Measurements from ENCODE around the gene LPCAT1. TPM values are rescaled to one million over a fixed set of nuclear protein-coding genes. Genes with fewer than 3 reads are reported as not detected.

Gene LPCAT1
- total RNA-seq, 1 donor = 27.1 TPM

DNA sequence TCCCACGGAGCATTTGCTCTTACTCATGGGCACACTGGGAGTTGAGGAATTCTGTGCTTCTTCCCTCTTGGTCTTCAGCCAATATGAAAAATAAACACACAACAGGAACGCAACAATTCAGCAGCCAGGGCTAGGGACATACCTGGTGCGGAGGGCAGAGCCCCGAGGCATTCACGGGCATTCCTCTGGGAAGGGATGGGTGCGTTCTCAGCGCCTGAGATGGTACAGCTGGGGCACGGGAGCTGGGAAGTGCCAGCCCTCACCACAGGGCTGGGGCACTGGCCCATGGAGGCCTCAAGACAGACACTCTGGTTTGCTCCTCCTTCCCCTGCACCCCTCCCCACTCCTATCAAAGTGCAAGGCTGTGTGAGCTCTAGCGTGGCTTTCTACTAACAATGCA, 80.6 kb downstream of the LPCAT1 start:
- H3K4me1 ChIP-seq (ENCODE audit: insufficient read depth, low read length) = peaks cover 4% of the 10 kb centered on the region
- H3K9me3 ChIP-seq (ENCODE audit: low read depth, low read length) = no peaks in the 10 kb centered on the region
- peaks cover 38% of the 10 kb centered on the region for H3K27me3 ChIP-seq (ENCODE audit: insufficient read depth, low read length)
- no peak overlapping the region for H3K4me3 ChIP-seq (ENCODE audit: low read length)

DNA sequence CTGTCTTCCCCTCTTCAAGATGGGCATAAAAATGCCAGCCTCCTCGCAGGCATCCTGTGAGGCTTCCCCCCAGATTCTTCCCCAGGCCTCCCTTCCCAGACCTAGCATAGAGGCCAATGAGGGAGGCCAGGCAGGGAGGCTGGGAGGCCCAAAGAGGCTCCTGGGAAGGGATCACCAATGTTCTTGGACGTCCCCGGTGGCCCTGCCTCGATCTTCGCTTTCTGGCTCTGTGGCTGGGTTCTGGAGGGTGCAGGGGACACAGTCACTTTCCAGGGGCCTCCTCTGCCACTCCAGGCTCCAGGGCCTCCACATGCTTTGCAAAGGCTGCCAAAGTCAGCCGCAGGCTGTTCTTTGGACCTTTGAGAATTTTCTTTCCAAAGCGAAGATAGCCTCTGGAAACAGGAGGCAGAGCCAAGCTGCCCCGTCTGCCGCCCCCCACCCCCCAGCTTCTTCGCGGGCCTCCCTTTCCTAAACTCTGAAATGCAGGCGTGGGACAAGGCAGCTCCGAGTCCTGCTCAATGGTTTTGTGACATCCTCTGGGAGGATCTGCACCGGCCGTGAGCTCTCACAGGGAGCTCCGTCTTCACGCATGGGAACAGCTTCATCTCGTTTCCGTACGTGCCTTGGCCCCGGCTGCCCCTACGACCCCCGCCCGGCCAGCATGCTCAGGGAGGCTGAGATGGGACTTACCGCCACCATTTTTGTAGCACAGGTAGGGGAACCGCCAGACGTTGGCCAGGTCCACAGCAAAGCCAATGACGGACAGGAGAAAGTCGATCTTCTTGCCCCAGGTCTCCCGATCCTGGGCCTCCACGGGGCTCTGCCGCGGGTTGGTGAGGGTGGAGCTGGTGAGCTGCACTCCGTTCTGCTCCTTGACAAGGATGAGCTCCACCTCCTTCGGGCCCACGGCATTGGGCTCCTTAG, 81.3 kb downstream of the LPCAT1 start:
- Histone ChIP-seq H3K4me1 (ENCODE audit: insufficient read depth, low read length) (no peaks in the 10 kb centered on the region), H3K4me3 (ENCODE audit: low read length) (no peak overlapping the region), H3K9me3 (ENCODE audit: low read depth, low read length) (no peaks in the 10 kb centered on the region), H3K27me3 (ENCODE audit: insufficient read depth, low read length) (peaks cover 36% of the 10 kb centered on the region)

DNA sequence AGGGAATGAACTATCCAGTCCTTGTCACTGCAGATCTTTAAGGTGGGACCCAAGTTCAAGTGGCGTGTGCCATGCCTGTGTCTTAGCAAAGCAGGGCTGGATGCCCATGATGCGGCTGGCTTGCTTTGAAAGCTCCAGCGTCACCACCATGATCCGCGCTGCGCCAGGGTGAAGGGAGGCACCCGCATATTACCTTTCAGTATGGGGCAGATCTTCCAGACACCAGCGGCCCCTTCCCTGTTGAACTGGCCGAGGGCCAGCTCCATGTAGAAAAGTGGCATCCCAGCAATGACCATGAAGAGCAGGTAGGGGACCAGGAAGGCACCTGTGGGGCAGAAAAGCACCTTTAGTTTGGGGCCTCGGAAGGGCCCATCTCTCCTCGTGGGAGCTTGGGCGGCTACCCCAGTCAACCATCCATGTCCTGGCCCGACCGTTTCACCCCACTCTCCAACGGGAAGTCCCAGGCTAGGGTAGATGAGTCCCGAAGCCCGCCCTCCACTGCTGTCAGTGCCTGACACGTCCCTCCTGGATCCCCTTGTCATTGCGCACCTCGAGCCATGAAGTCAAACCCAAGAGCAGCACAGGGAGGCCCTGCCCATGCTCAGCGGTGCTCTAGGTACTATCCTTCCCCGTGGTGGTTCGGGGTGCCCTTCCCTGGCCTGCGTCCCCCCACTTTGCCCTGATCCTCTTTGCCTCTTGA, 82.4 kb downstream of the LPCAT1 start:
- Histone ChIP-seq H3K4me1 (ENCODE audit: insufficient read depth, low read length) (no peaks in the 10 kb centered on the region), H3K4me3 (ENCODE audit: low read length) (no peak overlapping the region), H3K27me3 (ENCODE audit: insufficient read depth, low read length) (peaks cover 27% of the 10 kb centered on the region), H3K9me3 (ENCODE audit: low read depth, low read length) (no peaks in the 10 kb centered on the region)

DNA sequence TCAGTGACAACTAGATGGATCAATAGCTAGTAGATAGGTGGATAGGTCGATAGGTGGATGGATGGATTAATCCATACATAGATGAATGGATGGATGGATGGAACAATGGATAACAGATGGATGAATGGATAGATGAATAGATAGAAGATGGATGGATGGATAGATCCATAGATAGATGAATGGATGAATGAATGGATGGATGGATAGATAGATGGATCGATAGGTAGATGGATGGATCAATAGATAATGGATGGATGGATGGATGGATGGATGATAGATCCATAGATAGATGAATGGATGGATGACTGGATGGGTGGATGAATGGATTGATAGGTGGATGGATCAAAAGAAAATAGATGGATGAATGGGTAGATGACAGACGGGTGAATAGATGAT, 83.7 kb downstream of the LPCAT1 start:
- no peak overlapping the region for H3K4me3 ChIP-seq (ENCODE audit: low read length)
- H3K9me3 ChIP-seq (ENCODE audit: low read depth, low read length) = no peaks in the 10 kb centered on the region
- no peaks in the 10 kb centered on the region for H3K4me1 ChIP-seq (ENCODE audit: insufficient read depth, low read length)
- peaks cover 22% of the 10 kb centered on the region for H3K27me3 ChIP-seq (ENCODE audit: insufficient read depth, low read length)

DNA sequence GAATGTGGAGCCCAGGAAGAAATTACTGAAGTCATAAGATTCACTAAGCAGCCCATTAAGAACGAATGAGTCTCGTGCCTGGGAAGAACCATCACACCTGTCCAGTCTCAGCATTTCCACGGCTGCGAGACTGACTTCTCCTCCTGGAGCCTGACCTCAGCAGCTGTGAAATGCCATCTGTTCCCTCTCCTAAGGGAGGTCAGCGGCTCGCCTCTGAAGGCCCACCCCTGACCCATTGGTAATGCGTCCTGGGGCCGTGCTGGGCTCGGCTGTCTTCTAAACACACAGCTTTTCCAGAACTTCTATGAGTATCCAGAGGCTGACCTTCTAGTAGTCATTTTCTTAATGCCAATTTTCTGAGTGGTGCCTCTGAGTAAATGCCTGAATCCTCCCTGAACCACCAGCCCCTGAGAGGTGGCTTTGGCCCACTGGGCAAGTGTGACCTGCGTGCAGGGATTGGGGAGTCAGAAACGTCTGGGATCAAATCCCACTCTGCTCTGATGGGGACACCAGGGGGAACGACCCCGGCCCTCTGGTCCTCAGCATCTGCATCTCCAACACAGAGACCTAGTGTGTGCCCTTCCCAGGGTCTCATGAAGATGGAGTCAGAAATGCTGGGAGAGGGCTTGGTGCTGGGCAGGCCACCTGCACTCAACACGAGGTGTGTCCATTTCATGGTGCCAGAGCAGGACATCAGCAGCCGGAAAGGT, 84.2 kb downstream of the LPCAT1 start:
- H3K4me1 ChIP-seq (ENCODE audit: insufficient read depth, low read length) = no peaks in the 10 kb centered on the region
- H3K9me3 ChIP-seq (ENCODE audit: low read depth, low read length) = no peaks in the 10 kb centered on the region
- H3K4me3 ChIP-seq (ENCODE audit: low read length) = no peak overlapping the region
- peaks cover 18% of the 10 kb centered on the region for H3K27me3 ChIP-seq (ENCODE audit: insufficient read depth, low read length)

DNA sequence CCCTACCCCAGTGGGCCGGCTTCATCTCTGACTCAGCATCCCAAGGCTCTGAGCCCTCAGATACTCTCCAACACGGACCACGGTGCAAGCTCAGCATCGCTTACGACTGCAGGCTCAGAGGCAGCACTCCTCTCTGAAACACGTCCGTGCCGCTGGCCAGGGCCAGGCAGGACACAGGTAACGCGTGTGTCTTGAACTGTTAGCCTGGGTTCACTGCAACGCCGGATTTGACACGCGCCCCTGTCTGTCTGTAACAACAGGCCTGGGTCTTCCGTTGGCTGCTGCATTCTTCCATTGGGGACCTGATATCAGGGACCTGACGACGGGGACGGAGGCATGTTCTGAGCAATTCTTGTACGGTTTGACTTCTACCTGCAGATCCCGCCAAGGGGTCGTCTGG, 84.9 kb downstream of the LPCAT1 start:
- Histone ChIP-seq H3K4me3 (ENCODE audit: low read length) (no peak overlapping the region), H3K9me3 (ENCODE audit: low read depth, low read length) (no peaks in the 10 kb centered on the region), H3K4me1 (ENCODE audit: insufficient read depth, low read length) (no peaks in the 10 kb centered on the region), H3K27me3 (ENCODE audit: insufficient read depth, low read length) (peaks cover 11% of the 10 kb centered on the region)

DNA sequence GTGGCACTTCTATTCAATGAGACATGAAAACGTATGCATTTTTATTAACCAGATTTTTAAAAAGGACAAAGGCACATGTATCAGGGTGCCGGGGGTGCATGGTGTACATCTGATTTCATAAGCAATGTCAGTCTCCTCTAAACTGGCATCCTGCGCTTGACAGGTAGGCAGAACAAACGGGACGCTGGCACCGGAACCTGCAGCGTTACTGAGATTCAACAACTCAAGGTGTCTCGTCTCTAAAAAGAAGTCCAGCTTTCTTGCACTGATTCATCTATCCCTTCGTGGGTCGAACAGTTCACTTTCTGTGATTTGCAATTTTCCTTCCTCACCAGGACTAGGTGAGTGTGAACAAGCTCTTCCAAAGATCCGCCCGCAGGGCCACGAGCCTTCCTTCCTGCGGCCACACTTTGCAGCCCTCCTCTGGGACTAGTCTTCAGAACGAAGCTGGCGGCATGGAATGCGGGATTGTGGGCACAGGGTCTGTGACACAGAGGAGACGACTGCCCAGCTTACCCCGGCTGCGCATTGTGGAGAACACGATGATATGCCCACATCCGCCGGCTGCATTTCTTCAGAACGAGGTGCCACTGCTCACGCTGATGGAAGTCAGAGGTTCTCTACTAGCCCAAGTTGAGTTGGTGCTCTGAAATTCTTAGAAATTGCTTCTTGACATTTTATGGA, 85.7 kb downstream of the LPCAT1 start:
- Histone ChIP-seq H3K27me3 (ENCODE audit: insufficient read depth, low read length) (peaks cover 3% of the 10 kb centered on the region), H3K4me1 (ENCODE audit: insufficient read depth, low read length) (no peaks in the 10 kb centered on the region), H3K9me3 (ENCODE audit: low read depth, low read length) (no peaks in the 10 kb centered on the region), H3K4me3 (ENCODE audit: low read length) (no peak overlapping the region)

DNA sequence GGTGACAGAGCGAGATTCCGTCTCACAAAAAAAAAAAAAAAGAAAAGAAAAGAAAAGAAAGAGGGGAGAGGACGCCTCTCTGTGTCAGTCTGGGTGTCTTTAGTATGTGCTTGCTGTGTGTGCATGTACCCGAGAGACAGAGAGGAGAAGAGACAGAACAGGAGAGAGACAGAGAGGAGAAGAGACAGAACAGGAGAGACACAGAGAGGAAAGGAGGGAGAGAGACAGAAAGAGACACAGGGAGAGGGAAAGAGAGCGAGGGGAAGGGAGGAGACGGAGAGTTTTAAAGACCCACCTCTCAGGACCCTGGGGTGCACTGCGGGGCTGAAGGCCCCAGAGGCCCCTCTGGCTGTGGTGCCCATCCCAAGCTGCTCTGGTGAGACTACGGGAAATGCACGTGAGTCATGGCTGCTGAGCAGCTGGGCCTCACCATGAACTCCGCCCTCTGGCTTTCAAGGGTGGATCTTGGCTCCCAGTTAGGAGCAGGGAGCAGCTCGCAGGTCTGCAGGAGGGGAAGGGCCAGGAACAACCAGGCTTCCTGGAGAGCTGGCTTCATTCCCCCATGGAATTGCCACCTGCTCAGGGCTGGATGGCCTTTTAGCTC, 86.4 kb downstream of the LPCAT1 start:
- Histone ChIP-seq H3K9me3 (ENCODE audit: low read depth, low read length) (no peaks in the 10 kb centered on the region), H3K4me3 (ENCODE audit: low read length) (no peak overlapping the region), H3K4me1 (ENCODE audit: insufficient read depth, low read length) (no peaks in the 10 kb centered on the region), H3K27me3 (ENCODE audit: insufficient read depth, low read length) (peaks cover 3% of the 10 kb centered on the region)

DNA sequence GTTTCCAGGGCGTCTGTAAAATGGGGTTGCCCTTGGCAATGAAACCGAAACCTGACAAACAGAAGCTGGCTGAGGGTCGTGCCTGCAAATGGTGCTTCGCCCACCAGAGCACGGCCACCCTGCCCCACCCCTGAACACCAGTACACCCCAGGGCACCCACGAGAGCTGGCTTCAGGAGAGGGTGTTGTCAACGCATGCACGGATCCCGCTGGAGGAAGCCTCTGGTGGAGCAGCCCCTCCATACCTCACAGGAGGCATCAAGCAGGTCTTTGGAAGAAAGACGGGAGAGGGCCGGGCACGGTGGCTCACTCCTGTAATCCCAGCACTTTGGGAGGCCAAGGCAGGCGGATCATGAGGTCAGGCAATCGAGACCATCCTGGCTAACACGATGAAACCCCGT, 87.1 kb downstream of the LPCAT1 start:
- no peaks in the 10 kb centered on the region for H3K4me1 ChIP-seq (ENCODE audit: insufficient read depth, low read length)
- H3K4me3 ChIP-seq (ENCODE audit: low read length) = no peak overlapping the region
- H3K9me3 ChIP-seq (ENCODE audit: low read depth, low read length) = no peaks in the 10 kb centered on the region
- peaks cover 3% of the 10 kb centered on the region for H3K27me3 ChIP-seq (ENCODE audit: insufficient read depth, low read length)

DNA sequence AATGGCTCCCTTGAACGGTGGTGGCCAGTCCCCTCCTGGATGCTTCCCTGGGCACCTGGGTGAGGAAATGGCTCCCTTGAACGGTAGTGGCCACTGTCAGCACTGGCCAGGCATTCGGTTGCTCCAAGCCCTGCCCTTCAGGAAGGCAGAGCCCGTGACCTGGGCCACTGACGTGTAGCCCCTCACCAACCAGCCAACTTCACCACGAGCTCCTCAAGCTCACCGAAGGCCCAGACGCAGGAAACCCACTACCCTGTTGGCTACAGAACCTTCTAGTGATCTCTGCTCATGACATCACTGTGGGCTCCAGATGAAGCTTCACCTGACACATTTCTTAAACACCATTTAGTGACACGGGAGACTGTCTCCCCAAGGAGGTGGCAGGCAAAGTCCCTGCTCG, 87.7 kb downstream of the LPCAT1 start:
- no peak overlapping the region for H3K4me3 ChIP-seq (ENCODE audit: low read length)
- no peaks in the 10 kb centered on the region for H3K4me1 ChIP-seq (ENCODE audit: insufficient read depth, low read length)
- no peaks in the 10 kb centered on the region for H3K9me3 ChIP-seq (ENCODE audit: low read depth, low read length)
- peaks cover 3% of the 10 kb centered on the region for H3K27me3 ChIP-seq (ENCODE audit: insufficient read depth, low read length)

DNA sequence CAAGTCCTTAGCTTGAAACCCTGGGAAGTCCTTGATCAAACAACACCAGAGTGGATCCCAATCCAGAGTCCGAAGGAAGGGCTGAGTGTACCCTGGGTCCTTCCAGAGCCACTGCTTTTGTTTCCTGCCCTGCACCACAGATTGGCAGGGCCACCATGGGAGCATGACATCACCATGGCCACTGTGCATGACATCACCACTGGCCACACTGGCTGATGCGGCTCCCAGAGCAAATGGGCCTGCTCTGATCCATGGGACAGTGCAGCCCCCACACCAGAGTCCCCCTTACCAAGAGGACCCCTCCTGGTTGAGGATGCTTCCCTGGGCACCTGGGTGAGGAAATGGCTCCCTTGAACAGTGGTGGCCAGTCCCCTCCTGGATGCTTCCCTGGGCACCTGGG, 88.4 kb downstream of the LPCAT1 start:
- no peaks in the 10 kb centered on the region for H3K27me3 ChIP-seq (ENCODE audit: insufficient read depth, low read length)
- H3K4me3 ChIP-seq (ENCODE audit: low read length) = no peak overlapping the region
- H3K4me1 ChIP-seq (ENCODE audit: insufficient read depth, low read length) = no peaks in the 10 kb centered on the region
- no peaks in the 10 kb centered on the region for H3K9me3 ChIP-seq (ENCODE audit: low read depth, low read length)

DNA sequence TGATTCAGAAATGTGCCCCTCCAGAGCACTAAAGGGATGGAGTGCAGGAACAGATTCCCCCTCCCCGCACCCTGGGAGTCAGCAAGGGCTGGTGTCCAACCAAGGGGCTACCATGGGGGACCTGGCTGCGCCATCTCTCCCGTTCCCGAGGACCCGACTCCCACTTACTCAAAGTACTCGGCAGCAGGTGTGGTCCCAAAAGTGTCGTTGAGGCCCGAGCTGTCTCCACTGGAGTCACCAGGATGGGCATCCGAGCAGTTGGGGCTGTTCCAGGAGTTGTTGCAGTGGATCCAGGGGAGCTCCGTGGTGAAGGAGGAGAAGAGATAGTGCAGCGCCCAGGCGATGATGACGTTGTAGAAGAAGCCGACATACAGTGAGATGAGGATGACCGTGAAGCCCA, 91.5 kb downstream of the LPCAT1 start:
- Histone ChIP-seq H3K27me3 (ENCODE audit: insufficient read depth, low read length) (no peaks in the 10 kb centered on the region), H3K4me3 (ENCODE audit: low read length) (no peak overlapping the region), H3K4me1 (ENCODE audit: insufficient read depth, low read length) (no peaks in the 10 kb centered on the region), H3K9me3 (ENCODE audit: low read depth, low read length) (peaks cover 17% of the 10 kb centered on the region)

DNA sequence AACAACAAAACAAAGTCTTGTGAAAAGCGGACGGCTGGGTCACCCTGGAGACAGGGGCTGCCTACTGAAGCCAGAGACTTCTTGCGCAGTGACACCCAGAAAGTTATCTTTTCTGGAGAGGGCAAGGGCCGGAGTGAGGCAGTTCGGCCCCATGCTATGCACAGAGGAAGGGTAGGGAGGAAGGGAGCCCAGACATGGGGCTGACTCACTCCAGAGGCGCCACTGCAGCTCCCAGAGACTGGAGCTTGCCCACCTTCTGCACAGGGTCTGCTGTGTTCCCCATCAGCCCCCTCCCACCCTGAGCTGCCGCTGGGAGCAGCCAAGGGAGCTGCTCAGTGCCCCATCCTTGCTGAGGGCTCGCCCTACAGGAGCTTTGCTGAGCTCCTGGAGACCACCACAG, 91.9 kb downstream of the LPCAT1 start:
- H3K9me3 ChIP-seq (ENCODE audit: low read depth, low read length) = peaks cover 21% of the 10 kb centered on the region

DNA sequence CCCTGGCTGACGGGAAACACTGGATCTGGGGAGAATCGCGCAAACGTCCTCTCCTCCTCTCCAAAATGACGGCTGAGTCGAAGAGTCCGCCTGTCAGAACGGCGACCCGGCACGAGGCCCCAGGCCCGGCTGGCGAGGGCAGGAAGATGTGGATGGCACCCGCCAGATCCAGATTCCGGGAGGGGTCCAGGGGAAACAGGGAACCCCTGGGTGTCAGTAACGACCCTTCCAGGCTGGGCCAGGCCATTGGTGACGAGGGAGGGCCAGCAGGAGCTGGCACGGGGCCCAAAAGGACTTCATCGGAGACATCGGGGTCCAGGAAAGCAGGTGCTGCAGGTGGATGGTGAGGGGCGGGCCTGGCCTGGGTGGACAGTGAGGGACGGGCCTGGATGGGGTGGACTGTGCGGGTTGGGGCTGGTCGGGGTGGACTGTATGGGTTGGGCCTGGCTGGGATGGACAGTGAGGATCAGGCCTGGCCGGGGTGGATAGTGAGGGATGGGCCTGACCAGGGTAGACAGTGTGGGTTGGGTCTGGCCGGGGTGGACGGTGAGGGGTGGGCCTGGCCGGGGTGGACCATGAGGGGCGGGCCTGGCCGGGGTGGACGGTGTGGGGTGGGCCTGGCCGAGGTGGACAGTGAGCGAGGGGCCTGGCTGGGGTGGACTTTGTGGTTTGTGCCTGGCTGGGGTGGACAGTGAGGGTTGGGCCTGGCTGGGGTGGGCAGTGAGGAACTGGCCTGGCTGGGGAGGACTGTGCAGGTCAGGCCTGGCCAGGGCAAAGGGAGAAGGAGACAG, 92.5 kb downstream of the LPCAT1 start:
- Histone ChIP-seq H3K4me1 (ENCODE audit: insufficient read depth, low read length) (no peaks in the 10 kb centered on the region), H3K4me3 (ENCODE audit: low read length) (no peak overlapping the region), H3K9me3 (ENCODE audit: low read depth, low read length) (peaks cover 25% of the 10 kb centered on the region), H3K27me3 (ENCODE audit: insufficient read depth, low read length) (no peaks in the 10 kb centered on the region)

More for the DNA sequence above, 91.9 kb downstream of the LPCAT1 start:
- no peak overlapping the region for H3K4me3 ChIP-seq (ENCODE audit: low read length)
- H3K4me1 ChIP-seq (ENCODE audit: insufficient read depth, low read length) = no peaks in the 10 kb centered on the region
- H3K27me3 ChIP-seq (ENCODE audit: insufficient read depth, low read length) = no peaks in the 10 kb centered on the region
